ENCODE data around the gene DOCK9. TPM values are rescaled to one million over a fixed set of nuclear protein-coding genes. Genes with fewer than 3 reads are reported as not detected.
A peak's percentile ranks its signal among the peaks of the same experiment; 100 is the strongest.

DOCK9 gene
- total and polyA plus RNA-seq, 2 donors (not counting 3 experiments of a cell fraction or from before 2014, with no cell fraction given): 147 to 323 TPM

DNA sequence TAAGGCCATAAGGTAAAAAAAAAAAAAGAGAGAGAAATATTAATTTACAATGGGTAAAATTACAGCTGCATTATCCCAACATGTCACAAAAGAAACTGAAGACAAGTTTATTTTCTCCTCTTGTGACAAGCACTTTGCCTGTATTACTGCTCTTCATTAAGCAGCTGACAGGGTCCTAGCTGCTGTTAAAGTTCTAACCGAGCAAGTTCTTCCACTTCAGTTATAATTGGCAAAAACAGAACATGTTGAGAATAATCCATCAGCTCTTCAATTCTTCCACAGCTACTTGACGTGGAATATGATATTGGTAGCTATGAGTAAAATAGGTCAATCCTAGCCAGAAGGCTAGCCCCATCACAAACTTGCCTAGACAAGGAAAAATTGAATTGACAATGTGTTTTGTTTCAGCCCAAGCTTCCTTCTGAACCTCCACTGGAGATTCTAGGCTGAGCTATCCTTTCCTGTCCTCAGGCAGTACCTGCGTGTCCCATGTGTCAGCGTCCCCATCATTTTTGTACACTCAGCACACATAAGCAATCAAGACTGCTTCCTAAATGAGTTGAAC is 32.2 kb upstream of the DOCK9 start:
- dilution Hi-C loops (cut with MboI; ENCODE audit: extremely low pct_ligation_motif_present, low sequenced_read_pairs) (no loop called here), intact Hi-C loops (cut with micrococcal nuclease) (no loop called here)
- Histone ChIP-seq H4K20me1 (replicated peaks; ENCODE audit: control insufficient read depth, extremely low read depth, insufficient read depth, low read length) (no peaks in the 10 kb centered on the region), H3K36me3 (ENCODE audit: control insufficient read depth in 2 of 2, extremely low read depth in 1 of 2, insufficient read depth in 2 of 2, low read length in 2 of 2) (no peaks in the 10 kb centered on the region), H3K4me1 (ENCODE audit: control insufficient read depth, extremely low read depth, insufficient read depth, low read length) (peaks cover 14% of the 10 kb centered on the region), H3K4me2 (ENCODE audit: insufficient read depth, low read length) (no peak overlapping the region), H3K27me3 (ENCODE audit: control insufficient read depth in 2 of 2, insufficient read depth in 2 of 2, low read length in 2 of 2) (no peaks in the 10 kb centered on the region), H3K9ac (replicated peaks; ENCODE audit: extremely low read depth, insufficient read depth, low read length) (no peak overlapping the region), H3K27ac (ENCODE audit: insufficient read depth, low read depth, low read length) (no peak overlapping the region), H2AFZ (ENCODE audit: low read depth, low read length) (no peak overlapping the region), H3K9me3 (replicated peaks; ENCODE audit: control insufficient read depth, insufficient read depth, low read length) (no peaks in the 10 kb centered on the region), H3K9me1 (replicated peaks; ENCODE audit: control insufficient read depth, extremely low read depth, insufficient read depth, low read length) (no peaks in the 10 kb centered on the region), H3K79me2 (ENCODE audit: control insufficient read depth, insufficient read depth, low read length) (no peaks in the 10 kb centered on the region), H3K4me3 (replicated peaks in 1 of 3; ENCODE audit: insufficient read depth in 1 of 3, low read depth in 1 of 3, low read length in 3 of 3) (no peak overlapping the region)
- TF ChIP-seq GATA2 (IDR thresholded peaks at IDR 0.05; ENCODE audit: insufficient read depth, insufficient read length, low read depth, low read length) (no peak), EZH2 (IDR thresholded peaks at IDR 0.05; ENCODE audit: borderline replicate concordance, low read depth, low read length, severe bottlenecking) (no peak)
- DNase-seq (ENCODE audit: low read depth, low spot score) (no peak), FAIRE-seq (no peak)
- POLR2A ChIA-PET: no interaction called here
- CTCF ChIA-PET: interaction anchor here (1.0 to 1.3 kb wide), 3 partner anchors 13 to 24 kb away, joined by 3 to 4 read pairs (median 3); no protein-coding TSS in a partner anchor
- no TSS peak for BruUV-seq (replicated peaks)

DNA sequence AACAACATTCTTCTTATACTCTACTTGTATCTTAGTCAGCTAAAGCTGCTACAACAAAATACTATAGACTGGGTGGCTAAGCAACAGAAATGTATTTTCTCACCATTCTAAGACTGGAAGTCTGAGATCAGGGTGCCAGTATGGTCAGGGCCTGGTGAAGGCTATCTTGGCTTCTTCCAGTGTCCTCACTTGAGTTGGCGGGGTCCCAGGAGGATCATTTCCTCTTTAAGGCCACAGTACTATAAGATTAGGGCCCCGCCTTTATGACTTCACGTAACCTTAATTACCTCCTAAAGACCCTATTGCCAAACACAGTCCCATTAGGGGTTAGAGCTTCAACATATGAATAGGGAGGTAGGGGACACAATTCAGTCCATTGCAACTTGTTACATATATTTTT is 30.7 kb upstream of the DOCK9 start:
- H3K9me3 ChIP-seq (replicated peaks; ENCODE audit: control insufficient read depth, insufficient read depth, low read length): no peaks in the 10 kb centered on the region
- POLR2A ChIA-PET: no interaction called here
- no peak overlapping the region for H3K4me3 ChIP-seq (replicated peaks in 1 of 3; ENCODE audit: insufficient read depth in 1 of 3, low read depth in 1 of 3, low read length in 3 of 3)
- peaks cover 29% of the 10 kb centered on the region for H3K4me1 ChIP-seq (ENCODE audit: control insufficient read depth, extremely low read depth, insufficient read depth, low read length)
- TF ChIP-seq EZH2 (IDR thresholded peaks at IDR 0.05; ENCODE audit: borderline replicate concordance, low read depth, low read length, severe bottlenecking) (no peak), GATA2 (IDR thresholded peaks at IDR 0.05; ENCODE audit: insufficient read depth, insufficient read length, low read depth, low read length) (no peak), POLR2A (IDR thresholded peaks at IDR 0.05; ENCODE audit: low read depth, low read length) (no peak), JUN (IDR thresholded peaks at IDR 0.05; ENCODE audit: borderline replicate concordance, insufficient read depth, insufficient read length, low read depth) (no peak), MYC (IDR thresholded peaks at IDR 0.05; ENCODE audit: low read depth, low read length) (no peak), POLR2AphosphoS5 (IDR thresholded peaks at IDR 0.05; ENCODE audit: insufficient read depth, low read depth, low read length) (no peak), FOS (IDR thresholded peaks at IDR 0.05; ENCODE audit: borderline replicate concordance, insufficient read depth, low read length) (no peak)
- TF ChIP-seq, protein P1, sequence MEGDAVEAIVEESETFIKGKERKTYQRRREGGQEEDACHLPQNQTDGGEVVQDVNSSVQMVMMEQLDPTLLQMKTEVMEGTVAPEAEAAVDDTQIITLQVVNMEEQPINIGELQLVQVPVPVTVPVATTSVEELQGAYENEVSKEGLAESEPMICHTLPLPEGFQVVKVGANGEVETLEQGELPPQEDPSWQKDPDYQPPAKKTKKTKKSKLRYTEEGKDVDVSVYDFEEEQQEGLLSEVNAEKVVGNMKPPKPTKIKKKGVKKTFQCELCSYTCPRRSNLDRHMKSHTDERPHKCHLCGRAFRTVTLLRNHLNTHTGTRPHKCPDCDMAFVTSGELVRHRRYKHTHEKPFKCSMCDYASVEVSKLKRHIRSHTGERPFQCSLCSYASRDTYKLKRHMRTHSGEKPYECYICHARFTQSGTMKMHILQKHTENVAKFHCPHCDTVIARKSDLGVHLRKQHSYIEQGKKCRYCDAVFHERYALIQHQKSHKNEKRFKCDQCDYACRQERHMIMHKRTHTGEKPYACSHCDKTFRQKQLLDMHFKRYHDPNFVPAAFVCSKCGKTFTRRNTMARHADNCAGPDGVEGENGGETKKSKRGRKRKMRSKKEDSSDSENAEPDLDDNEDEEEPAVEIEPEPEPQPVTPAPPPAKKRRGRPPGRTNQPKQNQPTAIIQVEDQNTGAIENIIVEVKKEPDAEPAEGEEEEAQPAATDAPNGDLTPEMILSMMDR (IDR thresholded peaks at IDR 0.05; ENCODE audit: extremely low read depth in 1 of 2, insufficient read depth in 1 of 2, low read depth in 1 of 2, low read length in 2 of 2): no peak
- TF ChIP-seq, protein P2, sequence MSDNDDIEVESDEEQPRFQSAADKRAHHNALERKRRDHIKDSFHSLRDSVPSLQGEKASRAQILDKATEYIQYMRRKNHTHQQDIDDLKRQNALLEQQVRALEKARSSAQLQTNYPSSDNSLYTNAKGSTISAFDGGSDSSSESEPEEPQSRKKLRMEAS (IDR thresholded peaks at IDR 0.05; ENCODE audit: insufficient read depth, insufficient read length): no peak
- no peak overlapping the region for H3K27ac ChIP-seq (ENCODE audit: insufficient read depth, low read depth, low read length)
- CTCF ChIA-PET: interaction anchor here (1.3 kb wide), 1 partner anchor 9 kb away, joined by 4 read pairs; no protein-coding TSS in a partner anchor
- no peak overlapping the region for H2AFZ ChIP-seq (ENCODE audit: low read depth, low read length)
- no peak for FAIRE-seq
- H3K4me2 ChIP-seq (ENCODE audit: insufficient read depth, low read length): peak overlapping the region; percentile 6
- intact Hi-C loops (cut with micrococcal nuclease) (no loop called here), dilution Hi-C loops (cut with MboI; ENCODE audit: extremely low pct_ligation_motif_present, low sequenced_read_pairs) (no loop called here)
- no peaks in the 10 kb centered on the region for H3K36me3 ChIP-seq (ENCODE audit: control insufficient read depth in 2 of 2, extremely low read depth in 1 of 2, insufficient read depth in 2 of 2, low read length in 2 of 2)
- H3K9me1 ChIP-seq (replicated peaks; ENCODE audit: control insufficient read depth, extremely low read depth, insufficient read depth, low read length): no peaks in the 10 kb centered on the region
- no peaks in the 10 kb centered on the region for H4K20me1 ChIP-seq (replicated peaks; ENCODE audit: control insufficient read depth, extremely low read depth, insufficient read depth, low read length)
- H3K9ac ChIP-seq (replicated peaks; ENCODE audit: extremely low read depth, insufficient read depth, low read length): no peak overlapping the region
- DNase-seq (ENCODE audit: low read depth, low spot score): no peak
- no peaks in the 10 kb centered on the region for H3K27me3 ChIP-seq (ENCODE audit: control insufficient read depth in 2 of 2, insufficient read depth in 2 of 2, low read length in 2 of 2)
- no peaks in the 10 kb centered on the region for H3K79me2 ChIP-seq (ENCODE audit: control insufficient read depth, insufficient read depth, low read length)
- no TSS peak for BruUV-seq (replicated peaks)

Measured in endothelial cell of umbilical vein (primary cell).